IMR-90 (cell line): Measurements from ENCODE around the gene GTF3C1. TPM values are rescaled to one million over a fixed set of nuclear protein-coding genes. Genes with fewer than 3 reads are reported as not detected.

Experiments
- ATAC-seq: fragments of 200-7000 bp; cut with Tn5 transposase; 2 replicates; pipeline ENCODE4 v1.9.1; 2020; ENCODE audit warnings: low read depth, mild to moderate bottlenecking, moderate library complexity
- BruUV-seq: library from RNA; stranded (reverse); fragments of 400-500 nt; replicated peaks from 2 replicates; lab custom pipeline; 2021; lab: Mats Ljungman, UMichigan
- CTCF ChIA-PET: fragments of 300-600 bp; formaldehyde crosslinking; extraction: SDS; loops from one replicate; lab custom pipeline; 2021; ENCODE audit warnings: antibody characterized with exemption; lab: Yijun Ruan, JAX
- POLR2A ChIA-PET: fragments of 300-600 bp; sonication (Branson Sonifier 250); formaldehyde crosslinking; loops from one replicate; lab custom pipeline; 2022; ENCODE audit warnings: antibody characterized with exemption; ENCODE audit not compliant: unreplicated experiment; lab: Charles Lee
- DNase-seq: peaks from one replicate; pipeline ENCODE4 v3.0.0; 2013
- H2AFZ ChIP-seq: replicated peaks from 2 replicates; pipeline ENCODE3; 2013; ENCODE audit warnings: low read length, mild to moderate bottlenecking; ENCODE audit not compliant: poor library complexity
- H2AK5ac ChIP-seq: 2 replicates; pipeline ENCODE4 v1.6.1; 2013; ENCODE audit warnings: low read depth, low read length, inconsistent platforms
- H2AK9ac ChIP-seq: replicated peaks from 2 replicates; pipeline ENCODE3; 2013; ENCODE audit warnings: mild to moderate bottlenecking, low read depth, low read length, moderate library complexity; ENCODE audit not compliant: poor library complexity
- H2BK120ac ChIP-seq: 2 replicates; pipeline ENCODE4 v1.6.1; 2013; ENCODE audit warnings: low read depth, low read length, inconsistent platforms
- H2BK15ac ChIP-seq: 3 replicates; pipeline ENCODE4 v1.6.1; 2013; ENCODE audit warnings: low read depth, low read length, inconsistent platforms
- H2BK20ac ChIP-seq: 2 replicates; pipeline ENCODE4 v1.6.1; 2013; ENCODE audit warnings: low read depth, mild to moderate bottlenecking, inconsistent platforms, low read length, moderate library complexity
- H2BK5ac ChIP-seq: 2 replicates; pipeline ENCODE4 v1.6.1; 2013; ENCODE audit warnings: mild to moderate bottlenecking, low read depth, low read length, inconsistent platforms; ENCODE audit not compliant: poor library complexity, severe bottlenecking
- H3K14ac ChIP-seq: replicated peaks from 2 replicates; pipeline ENCODE4 v1.6.1; 2013; ENCODE audit warnings: low read depth, low read length, inconsistent platforms
- H3K18ac ChIP-seq: 2 replicates; pipeline ENCODE4 v1.6.1; 2013; ENCODE audit warnings: low read depth, low read length, control low read depth
- H3K23ac ChIP-seq: 2 replicates; pipeline ENCODE4 v1.6.1; 2013; ENCODE audit warnings: low read depth, low read length, inconsistent platforms
- H3K27ac ChIP-seq: 2 replicates; pipeline ENCODE4 v1.5.1; 2013; ENCODE audit warnings: mild to moderate bottlenecking, control low read depth, low read length; ENCODE audit not compliant: insufficient read depth
- H3K27me3 ChIP-seq: 2 replicates; pipeline ENCODE4 v1.6.1; 2013; ENCODE audit warnings: low read length; ENCODE audit not compliant: control insufficient read depth, insufficient read depth
- H3K36me3 ChIP-seq: 2 replicates; pipeline ENCODE4 v1.6.1; 2013; ENCODE audit warnings: low read length, mixed read lengths; ENCODE audit not compliant: control insufficient read depth, insufficient read depth
- H3K4ac ChIP-seq: 2 replicates; pipeline ENCODE4 v1.6.1; 2013; ENCODE audit warnings: low read depth, low read length, inconsistent platforms
- H3K4me1 ChIP-seq: 2 replicates; pipeline ENCODE4 v1.6.1; 2013; ENCODE audit warnings: low read length, mixed read lengths; ENCODE audit not compliant: control insufficient read depth, insufficient read depth
- H3K4me2 ChIP-seq: 2 replicates; pipeline ENCODE4 v1.6.1; 2013; ENCODE audit warnings: low read depth, mild to moderate bottlenecking, control low read depth, low read length, moderate library complexity
- H3K4me3 ChIP-seq: 2 replicates; pipeline ENCODE4 v1.5.1; 2013; ENCODE audit warnings: low read depth, mild to moderate bottlenecking, control low read depth, low read length, moderate library complexity; ENCODE audit not compliant: insufficient read depth
- H3K56ac ChIP-seq: 2 replicates; pipeline ENCODE4 v1.6.1; 2013; ENCODE audit warnings: low read length, inconsistent platforms; ENCODE audit not compliant: insufficient read depth; ENCODE audit errors: extremely low read depth
- H3K79me1 ChIP-seq, 2 experiments: 2 replicates each; pipeline ENCODE4 v1.6.1; 2013; ENCODE audit warnings: low read length in 2 of 2, inconsistent platforms in 1 of 2, low read depth in 1 of 2
- H3K9ac ChIP-seq: 2 replicates; pipeline ENCODE4 v1.6.1; 2013; ENCODE audit warnings: low read depth, low read length, control low read depth
- H3K9me1 ChIP-seq: 2 replicates; pipeline ENCODE4 v1.6.1; 2013; ENCODE audit warnings: low read length, inconsistent platforms; ENCODE audit not compliant: insufficient read depth
- H3K9me3 ChIP-seq: 2 replicates; pipeline ENCODE4 v1.6.1; 2013; ENCODE audit warnings: low read length; ENCODE audit not compliant: control insufficient read depth, insufficient read depth
- H4K20me1 ChIP-seq: 2 replicates; pipeline ENCODE4 v1.6.1; 2013; ENCODE audit warnings: low read length, inconsistent platforms; ENCODE audit not compliant: insufficient read depth
- H4K5ac ChIP-seq: 2 replicates; pipeline ENCODE4 v1.6.1; 2013; ENCODE audit warnings: mild to moderate bottlenecking, low read depth, low read length, control low read depth
- H4K8ac ChIP-seq, 2 experiments: 2 replicates each; pipeline ENCODE4 v1.6.1; 2013; ENCODE audit warnings: low read depth in 2 of 2, low read length in 2 of 2, control low read depth in 1 of 2, inconsistent platforms in 1 of 2
- H4K91ac ChIP-seq: 2 replicates; pipeline ENCODE4 v1.6.1; 2013; ENCODE audit warnings: low read depth, low read length, inconsistent platforms; ENCODE audit not compliant: insufficient read depth
- BHLHE40 ChIP-seq: fragments of 150-350 bp; IDR thresholded peaks from 2 replicates; pipeline ENCODE4 v1.6.1; 2016; ENCODE audit warnings: mild to moderate bottlenecking, low read depth, low read length
- CEBPB ChIP-seq: IDR thresholded peaks from 2 replicates; pipeline ENCODE4 v1.6.1; 2012; ENCODE audit warnings: low read depth, low read length, improper control_type of control experiment
- CHD1 ChIP-seq: IDR thresholded peaks from 2 replicates; pipeline ENCODE4 v1.6.1; 2012; ENCODE audit warnings: low read depth, low read length, improper control_type of control experiment
- MXI1 ChIP-seq: IDR thresholded peaks from 2 replicates; pipeline ENCODE4 v1.6.1; 2012; ENCODE audit warnings: low read depth, mild to moderate bottlenecking, low read length, moderate library complexity, borderline replicate concordance
- NFE2L2 ChIP-seq: fragments of 150-350 bp; IDR thresholded peaks from 2 replicates; pipeline ENCODE4 v1.6.1; 2016; ENCODE audit warnings: low read depth, mild to moderate bottlenecking, low read length
- POLR2A ChIP-seq: IDR thresholded peaks from 2 replicates; pipeline ENCODE4 v1.6.1; 2012; ENCODE audit warnings: mild to moderate bottlenecking, low read depth, low read length
- RCOR1 ChIP-seq: IDR thresholded peaks from 2 replicates; pipeline ENCODE4 v1.6.1; 2012; ENCODE audit warnings: mild to moderate bottlenecking, low read length, improper control_type of control experiment; ENCODE audit not compliant: insufficient replicate concordance
- RFX5 ChIP-seq: IDR thresholded peaks from 2 replicates; pipeline ENCODE4 v1.8.0; 2012; ENCODE audit warnings: low read depth, mild to moderate bottlenecking, low read length, moderate library complexity
- whole genome bisulfite sequencing, 2 experiments: methylation state at CpG; one replicate each; pipeline versions ENCODE4 v1.1.5 to v1.1.7; 2013; ENCODE audit warnings: missing lambda C conversion rate in 2 of 2; ENCODE audit not compliant: insufficient read length in 1 of 2; ENCODE audit errors: extremely low coverage in 2 of 2; 5-methylcytosine and 5-hydroxymethylcytosine counted together
- dilution Hi-C: fragments of 300-500 bp; cut with HindIII; formaldehyde crosslinking; loops from one replicate; pipeline ENCODE4 v1.14.3; 2018; ENCODE audit warnings: low sequenced_read_pairs; ENCODE audit not compliant: unreplicated experiment
- in situ Hi-C: fragments of 300-500 bp; cut with MboI; formaldehyde crosslinking; loops from 3 replicates; pipeline ENCODE4 v1.14.3; 2019; ENCODE audit warnings: low sequenced_read_pairs, inconsistent platforms, mixed read lengths
- intact Hi-C: fragments of 100-400 bp; cut with micrococcal nuclease; formaldehyde crosslinking; loops from 2 replicates; pipeline ENCODE4 v1.10.0; 2022
- polyA plus RNA-seq, 3 experiments: library from polyadenylated mRNA; depleted of rRNA; stranded (reverse); fragments of >200 nt; gene quantifications; 2 replicates each; pipeline ENCODE4 v1.2.3, GENCODE V29; 2012; ENCODE audit warnings: low replicate concordance in 1 of 3
- total RNA-seq: library from RNA; depleted of rRNA; stranded (reverse); fragments of >200 nt; gene quantifications from 2 replicates; pipeline ENCODE4 v1.2.3, GENCODE V29; 2012
- TF ChIP-seq, protein P1 (sequence below): fragments of 150-350 bp; IDR thresholded peaks from 2 replicates; pipeline ENCODE4 v1.6.1; 2017; ENCODE audit warnings: mild to moderate bottlenecking, antibody characterized with exemption, low read length, low read depth
- TF ChIP-seq, protein P2 (sequence below): conservative IDR thresholded peaks from 2 replicates; pipeline ENCODE4 v1.5.1; 2012; ENCODE audit warnings: mild to moderate bottlenecking, low read depth, low read length, improper control_type of control experiment

Gene GTF3C1
- total and polyA plus RNA-seq, 2 of the 4 experiments (the other 2 are of a cell fraction): 50.8 to 68.1 TPM

DNA sequence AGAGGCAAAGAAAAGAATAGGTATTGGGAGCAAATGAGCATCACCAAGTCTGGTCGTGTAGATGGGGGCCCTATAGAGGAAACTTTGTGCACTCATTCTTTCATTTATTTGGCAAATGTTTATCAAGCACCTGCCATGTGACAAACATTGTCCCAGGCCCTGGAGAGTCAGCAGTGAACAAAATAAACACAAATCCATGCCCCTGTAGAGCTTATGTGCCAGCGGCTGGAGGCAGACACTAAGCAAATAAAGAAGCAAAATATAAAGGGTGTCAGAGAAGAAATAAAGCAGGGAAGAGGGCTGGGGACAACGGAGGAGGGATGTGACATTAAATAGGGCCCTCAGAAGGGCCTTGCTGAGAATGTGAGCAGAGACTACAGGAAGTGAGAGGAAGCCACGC is 45.8 kb upstream of the GTF3C1 start:
- in situ Hi-C loops (no loop called here), intact Hi-C loops (no loop called here), dilution Hi-C loops (no loop called here)
- H3K9me3 ChIP-seq: no peaks in the 10 kb centered on the region
- H4K5ac ChIP-seq: no peak overlapping the region
- H4K20me1 ChIP-seq: no peaks in the 10 kb centered on the region
- no peak overlapping the region for H2BK15ac ChIP-seq
- no peak overlapping the region for H3K4ac ChIP-seq
- H3K14ac ChIP-seq: no peak overlapping the region
- H3K27me3 ChIP-seq: no peaks in the 10 kb centered on the region
- no peak overlapping the region for H3K27ac ChIP-seq
- no TSS peak for BruUV-seq
- H2BK5ac ChIP-seq: no peak overlapping the region
- H3K9ac ChIP-seq: no peak overlapping the region
- no peak overlapping the region for H2BK120ac ChIP-seq
- ChIA-PET CTCF (no interaction called here), POLR2A (no interaction called here)
- no peak overlapping the region for H3K4me2 ChIP-seq
- 39% methylated on average over 2 of the region's 4 CpGs; no CpG with 5 or more reads in 1 of the 2 experiments for WGBS, 2 experiments
- H3K4me1 ChIP-seq: peaks cover 5% of the 10 kb centered on the region; the same call in 1 of the 2 replicates
- H3K9me1 ChIP-seq: peaks cover 11% of the 10 kb centered on the region; the same call in 1 of the 2 replicates
- no peak overlapping the region for H3K18ac ChIP-seq
- H2AK5ac ChIP-seq: no peak overlapping the region
- no peak for TF ChIP-seq BHLHE40
- TF ChIP-seq, protein P1, sequence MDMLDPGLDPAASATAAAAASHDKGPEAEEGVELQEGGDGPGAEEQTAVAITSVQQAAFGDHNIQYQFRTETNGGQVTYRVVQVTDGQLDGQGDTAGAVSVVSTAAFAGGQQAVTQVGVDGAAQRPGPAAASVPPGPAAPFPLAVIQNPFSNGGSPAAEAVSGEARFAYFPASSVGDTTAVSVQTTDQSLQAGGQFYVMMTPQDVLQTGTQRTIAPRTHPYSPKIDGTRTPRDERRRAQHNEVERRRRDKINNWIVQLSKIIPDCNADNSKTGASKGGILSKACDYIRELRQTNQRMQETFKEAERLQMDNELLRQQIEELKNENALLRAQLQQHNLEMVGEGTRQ: no peak
- TF ChIP-seq RFX5: no peak
- TF ChIP-seq CEBPB: no peak
- TF ChIP-seq NFE2L2: no peak
- TF ChIP-seq CHD1: no peak
- no peak for TF ChIP-seq POLR2A
- TF ChIP-seq MXI1: no peak
- TF ChIP-seq, protein P2, sequence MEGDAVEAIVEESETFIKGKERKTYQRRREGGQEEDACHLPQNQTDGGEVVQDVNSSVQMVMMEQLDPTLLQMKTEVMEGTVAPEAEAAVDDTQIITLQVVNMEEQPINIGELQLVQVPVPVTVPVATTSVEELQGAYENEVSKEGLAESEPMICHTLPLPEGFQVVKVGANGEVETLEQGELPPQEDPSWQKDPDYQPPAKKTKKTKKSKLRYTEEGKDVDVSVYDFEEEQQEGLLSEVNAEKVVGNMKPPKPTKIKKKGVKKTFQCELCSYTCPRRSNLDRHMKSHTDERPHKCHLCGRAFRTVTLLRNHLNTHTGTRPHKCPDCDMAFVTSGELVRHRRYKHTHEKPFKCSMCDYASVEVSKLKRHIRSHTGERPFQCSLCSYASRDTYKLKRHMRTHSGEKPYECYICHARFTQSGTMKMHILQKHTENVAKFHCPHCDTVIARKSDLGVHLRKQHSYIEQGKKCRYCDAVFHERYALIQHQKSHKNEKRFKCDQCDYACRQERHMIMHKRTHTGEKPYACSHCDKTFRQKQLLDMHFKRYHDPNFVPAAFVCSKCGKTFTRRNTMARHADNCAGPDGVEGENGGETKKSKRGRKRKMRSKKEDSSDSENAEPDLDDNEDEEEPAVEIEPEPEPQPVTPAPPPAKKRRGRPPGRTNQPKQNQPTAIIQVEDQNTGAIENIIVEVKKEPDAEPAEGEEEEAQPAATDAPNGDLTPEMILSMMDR: no peak
- TF ChIP-seq RCOR1: no peak
- H4K91ac ChIP-seq: no peak overlapping the region
- H3K56ac ChIP-seq: no peak overlapping the region
- H4K8ac ChIP-seq: no peak overlapping the region
- H3K23ac ChIP-seq: no peak overlapping the region
- ATAC-seq: no peak
- H2AFZ ChIP-seq: no peak overlapping the region
- DNase-seq: no peak
- no peak overlapping the region for H2BK20ac ChIP-seq
- H2AK9ac ChIP-seq: no peak overlapping the region
- peaks cover 6% of the 10 kb centered on the region for H3K36me3 ChIP-seq
- H3K4me3 ChIP-seq: no peak overlapping the region
- no peaks in the 10 kb centered on the region for H3K79me1 ChIP-seq
